ENCODE measurements around the gene RAI1. TPM values are rescaled to one million over a fixed set of nuclear protein-coding genes. Genes with fewer than 3 reads are reported as not detected.

RAI1 gene
- total and polyA plus RNA-seq, 2 of the 13 experiments (the other 11 are each of a cell fraction or from before 2014, with no cell fraction given) = 3.4 to 5.2 TPM

- no peak for TF ChIP-seq RFX5 (IDR thresholded peaks at IDR 0.05; ENCODE audit: low read depth, low read length)
- no peak for TF ChIP-seq ZNF335 (CRISPR knock-in tag; IDR thresholded peaks at IDR 0.05)
- TF ChIP-seq ZSCAN30 (CRISPR knock-in tag; IDR thresholded peaks at IDR 0.05) = 0 out of 2 replicates have a peak, but pooled peaks have one; percentile 35
- TF ChIP-seq ZNF768 (CRISPR knock-in tag; IDR thresholded peaks at IDR 0.05) = peak; percentile 58; the same call in 1 of the 2 replicates
- TF ChIP-seq SOX13 (IDR thresholded peaks at IDR 0.05) = no peak
- no peak; a peak in 1 of 4 replicates for TF ChIP-seq SOX13 (CRISPR knock-in tag; conservative IDR thresholded peaks at IDR 0.05 in 1 of 2, IDR thresholded peaks at IDR 0.05 in 1 of 2)
- 0 out of 2 replicates have a peak, but pooled peaks have one; percentile 76 for TF ChIP-seq ZFP82 (CRISPR knock-in tag; IDR thresholded peaks at IDR 0.05; ENCODE audit: borderline replicate concordance)
- peak; percentile 54; the same call in 1 of the 2 replicates for TF ChIP-seq ZNF670 (CRISPR knock-in tag; IDR thresholded peaks at IDR 0.05; ENCODE audit: borderline replicate concordance)
- TF ChIP-seq ZSCAN20 (CRISPR knock-in tag; IDR thresholded peaks at IDR 0.05; ENCODE audit: borderline replicate concordance) = no peak
- TF ChIP-seq, protein P1, sequence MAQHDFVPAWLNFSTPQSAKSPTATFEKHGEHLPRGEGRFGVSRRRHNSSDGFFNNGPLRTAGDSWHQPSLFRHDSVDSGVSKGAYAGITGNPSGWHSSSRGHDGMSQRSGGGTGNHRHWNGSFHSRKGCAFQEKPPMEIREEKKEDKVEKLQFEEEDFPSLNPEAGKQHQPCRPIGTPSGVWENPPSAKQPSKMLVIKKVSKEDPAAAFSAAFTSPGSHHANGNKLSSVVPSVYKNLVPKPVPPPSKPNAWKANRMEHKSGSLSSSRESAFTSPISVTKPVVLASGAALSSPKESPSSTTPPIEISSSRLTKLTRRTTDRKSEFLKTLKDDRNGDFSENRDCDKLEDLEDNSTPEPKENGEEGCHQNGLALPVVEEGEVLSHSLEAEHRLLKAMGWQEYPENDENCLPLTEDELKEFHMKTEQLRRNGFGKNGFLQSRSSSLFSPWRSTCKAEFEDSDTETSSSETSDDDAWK (CRISPR knock-in tag; IDR thresholded peaks at IDR 0.05) = no peak
- TF ChIP-seq RXRA (CRISPR knock-in tag; IDR thresholded peaks at IDR 0.05) = peak; percentile 30; the same call in 1 of the 2 replicates
- TF ChIP-seq, protein P2, sequence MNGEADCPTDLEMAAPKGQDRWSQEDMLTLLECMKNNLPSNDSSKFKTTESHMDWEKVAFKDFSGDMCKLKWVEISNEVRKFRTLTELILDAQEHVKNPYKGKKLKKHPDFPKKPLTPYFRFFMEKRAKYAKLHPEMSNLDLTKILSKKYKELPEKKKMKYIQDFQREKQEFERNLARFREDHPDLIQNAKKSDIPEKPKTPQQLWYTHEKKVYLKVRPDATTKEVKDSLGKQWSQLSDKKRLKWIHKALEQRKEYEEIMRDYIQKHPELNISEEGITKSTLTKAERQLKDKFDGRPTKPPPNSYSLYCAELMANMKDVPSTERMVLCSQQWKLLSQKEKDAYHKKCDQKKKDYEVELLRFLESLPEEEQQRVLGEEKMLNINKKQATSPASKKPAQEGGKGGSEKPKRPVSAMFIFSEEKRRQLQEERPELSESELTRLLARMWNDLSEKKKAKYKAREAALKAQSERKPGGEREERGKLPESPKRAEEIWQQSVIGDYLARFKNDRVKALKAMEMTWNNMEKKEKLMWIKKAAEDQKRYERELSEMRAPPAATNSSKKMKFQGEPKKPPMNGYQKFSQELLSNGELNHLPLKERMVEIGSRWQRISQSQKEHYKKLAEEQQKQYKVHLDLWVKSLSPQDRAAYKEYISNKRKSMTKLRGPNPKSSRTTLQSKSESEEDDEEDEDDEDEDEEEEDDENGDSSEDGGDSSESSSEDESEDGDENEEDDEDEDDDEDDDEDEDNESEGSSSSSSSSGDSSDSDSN (CRISPR knock-in tag; IDR thresholded peaks at IDR 0.05) = peak; percentile 56; the same call in 1 of the 2 replicates
- peak; percentile 84 for TF ChIP-seq ATF7 (IDR thresholded peaks at IDR 0.05)
- no peak for TF ChIP-seq ATF7 (CRISPR knock-in tag; IDR thresholded peaks at IDR 0.05)
- 0 out of 2 replicates have a peak, but pooled peaks have one; percentile 80 for TF ChIP-seq MXD3 (CRISPR knock-in tag; IDR thresholded peaks at IDR 0.05)
- no peak for TF ChIP-seq JDP2 (CRISPR knock-in tag; IDR thresholded peaks at IDR 0.05; ENCODE audit: borderline replicate concordance)
- TF ChIP-seq, protein P3, sequence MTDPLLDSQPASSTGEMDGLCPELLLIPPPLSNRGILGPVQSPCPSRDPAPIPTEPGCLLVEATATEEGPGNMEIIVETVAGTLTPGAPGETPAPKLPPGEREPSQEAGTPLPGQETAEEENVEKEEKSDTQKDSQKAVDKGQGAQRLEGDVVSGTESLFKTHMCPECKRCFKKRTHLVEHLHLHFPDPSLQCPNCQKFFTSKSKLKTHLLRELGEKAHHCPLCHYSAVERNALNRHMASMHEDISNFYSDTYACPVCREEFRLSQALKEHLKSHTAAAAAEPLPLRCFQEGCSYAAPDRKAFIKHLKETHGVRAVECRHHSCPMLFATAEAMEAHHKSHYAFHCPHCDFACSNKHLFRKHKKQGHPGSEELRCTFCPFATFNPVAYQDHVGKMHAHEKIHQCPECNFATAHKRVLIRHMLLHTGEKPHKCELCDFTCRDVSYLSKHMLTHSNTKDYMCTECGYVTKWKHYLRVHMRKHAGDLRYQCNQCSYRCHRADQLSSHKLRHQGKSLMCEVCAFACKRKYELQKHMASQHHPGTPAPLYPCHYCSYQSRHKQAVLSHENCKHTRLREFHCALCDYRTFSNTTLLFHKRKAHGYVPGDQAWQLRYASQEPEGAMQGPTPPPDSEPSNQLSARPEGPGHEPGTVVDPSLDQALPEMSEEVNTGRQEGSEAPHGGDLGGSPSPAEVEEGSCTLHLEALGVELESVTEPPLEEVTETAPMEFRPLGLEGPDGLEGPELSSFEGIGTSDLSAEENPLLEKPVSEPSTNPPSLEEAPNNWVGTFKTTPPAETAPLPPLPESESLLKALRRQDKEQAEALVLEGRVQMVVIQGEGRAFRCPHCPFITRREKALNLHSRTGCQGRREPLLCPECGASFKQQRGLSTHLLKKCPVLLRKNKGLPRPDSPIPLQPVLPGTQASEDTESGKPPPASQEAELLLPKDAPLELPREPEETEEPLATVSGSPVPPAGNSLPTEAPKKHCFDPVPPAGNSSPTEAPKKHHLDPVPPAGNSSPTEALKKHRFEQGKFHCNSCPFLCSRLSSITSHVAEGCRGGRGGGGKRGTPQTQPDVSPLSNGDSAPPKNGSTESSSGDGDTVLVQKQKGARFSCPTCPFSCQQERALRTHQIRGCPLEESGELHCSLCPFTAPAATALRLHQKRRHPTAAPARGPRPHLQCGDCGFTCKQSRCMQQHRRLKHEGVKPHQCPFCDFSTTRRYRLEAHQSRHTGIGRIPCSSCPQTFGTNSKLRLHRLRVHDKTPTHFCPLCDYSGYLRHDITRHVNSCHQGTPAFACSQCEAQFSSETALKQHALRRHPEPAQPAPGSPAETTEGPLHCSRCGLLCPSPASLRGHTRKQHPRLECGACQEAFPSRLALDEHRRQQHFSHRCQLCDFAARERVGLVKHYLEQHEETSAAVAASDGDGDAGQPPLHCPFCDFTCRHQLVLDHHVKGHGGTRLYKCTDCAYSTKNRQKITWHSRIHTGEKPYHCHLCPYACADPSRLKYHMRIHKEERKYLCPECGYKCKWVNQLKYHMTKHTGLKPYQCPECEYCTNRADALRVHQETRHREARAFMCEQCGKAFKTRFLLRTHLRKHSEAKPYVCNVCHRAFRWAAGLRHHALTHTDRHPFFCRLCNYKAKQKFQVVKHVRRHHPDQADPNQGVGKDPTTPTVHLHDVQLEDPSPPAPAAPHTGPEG (CRISPR knock-in tag; IDR thresholded peaks at IDR 0.05) = peak; percentile 57; the same call in 1 of the 2 replicates
- no peak; the same call in 1 of the 2 replicates for TF ChIP-seq ZBTB14 (CRISPR knock-in tag; IDR thresholded peaks at IDR 0.05)
- no peak for TF ChIP-seq ATAD3A (CRISPR knock-in tag; IDR thresholded peaks at IDR 0.05)
- TF ChIP-seq KDM4B (CRISPR knock-in tag; IDR thresholded peaks at IDR 0.05) = no peak
These were observed 1.1 kb downstream of the RAI1 start (continued) for GRCh38 chr17:17682293-17682736.

Measured in HepG2 (cell line).